Measurements from ENCODE around the gene LRFN4.

Gene LRFN4

GRCh38 chr11:66834539-66834845, 22.4 kb upstream of the LRFN4 start:
- no peak overlapping the region for H3K27ac ChIP-seq (ENCODE audit: low read depth, low read length, severe bottlenecking)
- no peaks in the 10 kb centered on the region for H3K9me3 ChIP-seq (ENCODE audit: control insufficient read depth, low read length)
- WGBS, 2 experiments (ENCODE audit: insufficient coverage in 2 of 2), result 74 to 82% methylated on average over 4 of the region's 4 CpGs
- H3K4me1 ChIP-seq (ENCODE audit: control insufficient read depth, insufficient read depth, low read length, poor library complexity, severe bottlenecking), result no peaks in the 10 kb centered on the region
- no peak overlapping the region for H3K4me3 ChIP-seq (ENCODE audit: extremely low read depth, insufficient read depth, low read length, poor library complexity, severe bottlenecking)
- peaks cover 13% of the 10 kb centered on the region for H3K36me3 ChIP-seq (ENCODE audit: control insufficient read depth, insufficient read depth, low read length)

GRCh38 chr11:66834943-66835342, 21.9 kb upstream of the LRFN4 start:
- no peaks in the 10 kb centered on the region for H3K4me1 ChIP-seq (ENCODE audit: control insufficient read depth, insufficient read depth, low read length, poor library complexity, severe bottlenecking)
- H3K36me3 ChIP-seq (ENCODE audit: control insufficient read depth, insufficient read depth, low read length), result peaks cover 17% of the 10 kb centered on the region
- no peak overlapping the region for H3K4me3 ChIP-seq (ENCODE audit: extremely low read depth, insufficient read depth, low read length, poor library complexity, severe bottlenecking)
- H3K27ac ChIP-seq (ENCODE audit: low read depth, low read length, severe bottlenecking), result no peak overlapping the region
- no peaks in the 10 kb centered on the region for H3K9me3 ChIP-seq (ENCODE audit: control insufficient read depth, low read length)
- WGBS, 2 experiments (ENCODE audit: insufficient coverage in 2 of 2), result 97 to 100% methylated on average over 3 to 4 of the region's 5 CpGs

DNA sequence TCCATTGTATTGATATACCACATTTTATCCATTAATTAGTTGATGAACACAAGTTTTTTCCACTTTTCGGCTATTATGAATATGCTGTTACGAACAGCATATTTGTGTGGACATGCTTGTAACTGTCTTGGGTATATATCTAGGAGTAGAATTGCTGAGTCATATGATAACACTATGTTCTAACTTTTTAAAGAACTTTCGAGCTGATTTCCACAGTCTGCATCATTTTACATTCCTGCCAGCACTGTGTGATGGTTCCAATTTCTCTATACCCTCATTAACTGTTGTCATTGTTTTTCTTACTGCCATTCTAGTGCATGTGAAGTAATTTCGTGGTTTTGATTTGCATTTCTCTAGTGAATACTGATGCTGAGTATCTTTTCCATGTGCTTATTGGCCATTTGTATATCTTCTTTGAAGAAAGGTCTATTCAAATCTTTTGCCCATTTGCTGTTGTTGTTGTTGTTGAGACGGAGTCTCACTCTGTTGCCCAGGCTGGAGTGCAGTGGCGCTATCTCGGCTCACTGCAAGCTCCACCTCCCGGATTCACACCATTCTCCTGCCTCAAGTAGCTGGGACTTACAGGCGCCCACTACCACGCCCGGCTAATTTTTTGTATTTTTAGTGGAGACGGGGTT, 21.0 kb upstream of the LRFN4 start:
- Histone ChIP-seq H3K4me3 (ENCODE audit: extremely low read depth, insufficient read depth, low read length, poor library complexity, severe bottlenecking) (no peak overlapping the region), H3K36me3 (ENCODE audit: control insufficient read depth, insufficient read depth, low read length) (peaks cover 27% of the 10 kb centered on the region), H3K27ac (ENCODE audit: low read depth, low read length, severe bottlenecking) (no peak overlapping the region), H3K4me1 (ENCODE audit: control insufficient read depth, insufficient read depth, low read length, poor library complexity, severe bottlenecking) (no peaks in the 10 kb centered on the region), H3K9me3 (ENCODE audit: control insufficient read depth, low read length) (no peaks in the 10 kb centered on the region)
- WGBS, 2 experiments (ENCODE audit: insufficient coverage in 2 of 2), result 92 to 94% methylated on average over 5 to 8 of the region's 12 CpGs

GRCh38 chr11:66840317-66841091, 16.4 kb upstream of the LRFN4 start:
- Histone ChIP-seq H3K9me3 (ENCODE audit: control insufficient read depth, low read length) (no peaks in the 10 kb centered on the region), H3K36me3 (ENCODE audit: control insufficient read depth, insufficient read depth, low read length) (peaks cover 42% of the 10 kb centered on the region), H3K4me1 (ENCODE audit: control insufficient read depth, insufficient read depth, low read length, poor library complexity, severe bottlenecking) (peaks cover 15% of the 10 kb centered on the region), H3K27ac (ENCODE audit: low read depth, low read length, severe bottlenecking) (no peak overlapping the region), H3K4me3 (ENCODE audit: extremely low read depth, insufficient read depth, low read length, poor library complexity, severe bottlenecking) (no peak overlapping the region)
- WGBS, 2 experiments (ENCODE audit: insufficient coverage in 2 of 2), result 95 to 100% methylated on average over 4 of the region's 4 CpGs

GRCh38 chr11:66841861-66842260, 15.0 kb upstream of the LRFN4 start:
- Histone ChIP-seq H3K36me3 (ENCODE audit: control insufficient read depth, insufficient read depth, low read length) (peaks cover 56% of the 10 kb centered on the region), H3K27ac (ENCODE audit: low read depth, low read length, severe bottlenecking) (no peak overlapping the region), H3K4me1 (ENCODE audit: control insufficient read depth, insufficient read depth, low read length, poor library complexity, severe bottlenecking) (peaks cover 15% of the 10 kb centered on the region), H3K9me3 (ENCODE audit: control insufficient read depth, low read length) (no peaks in the 10 kb centered on the region), H3K4me3 (ENCODE audit: extremely low read depth, insufficient read depth, low read length, poor library complexity, severe bottlenecking) (peak overlapping the region; percentile 95)
- 91 to 93% methylated on average over 7 of the region's 7 CpGs for WGBS, 2 experiments (ENCODE audit: insufficient coverage in 2 of 2)

DNA sequence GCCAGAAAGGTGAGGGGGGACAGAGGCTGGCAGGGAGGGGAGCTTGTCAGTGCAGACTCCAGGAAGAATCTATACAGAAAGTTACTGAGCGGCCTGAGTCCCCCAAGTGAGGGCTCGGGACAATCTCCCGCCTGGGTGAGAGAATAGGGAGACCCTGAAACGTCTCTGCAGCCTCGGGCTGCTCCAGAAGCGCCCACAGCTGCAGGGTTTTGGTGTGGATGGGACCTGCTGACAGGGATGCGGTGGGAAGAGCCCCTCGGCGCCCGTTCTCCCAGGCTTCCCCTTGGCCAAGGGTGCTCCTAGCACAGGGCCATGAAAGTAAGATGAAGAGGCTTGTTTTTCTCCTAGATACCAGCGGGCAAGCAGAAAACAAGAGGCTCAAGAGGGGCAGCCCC, 14.4 kb upstream of the LRFN4 start:
- Histone ChIP-seq H3K9me3 (ENCODE audit: control insufficient read depth, low read length) (no peaks in the 10 kb centered on the region), H3K4me3 (ENCODE audit: extremely low read depth, insufficient read depth, low read length, poor library complexity, severe bottlenecking) (peak overlapping the region; percentile 95), H3K27ac (ENCODE audit: low read depth, low read length, severe bottlenecking) (peak overlapping the region; percentile 93), H3K36me3 (ENCODE audit: control insufficient read depth, insufficient read depth, low read length) (peaks cover 58% of the 10 kb centered on the region), H3K4me1 (ENCODE audit: control insufficient read depth, insufficient read depth, low read length, poor library complexity, severe bottlenecking) (peaks cover 15% of the 10 kb centered on the region)
- 7 to 15% methylated on average over 9 to 11 of the region's 11 CpGs for WGBS, 2 experiments (ENCODE audit: insufficient coverage in 2 of 2)

DNA sequence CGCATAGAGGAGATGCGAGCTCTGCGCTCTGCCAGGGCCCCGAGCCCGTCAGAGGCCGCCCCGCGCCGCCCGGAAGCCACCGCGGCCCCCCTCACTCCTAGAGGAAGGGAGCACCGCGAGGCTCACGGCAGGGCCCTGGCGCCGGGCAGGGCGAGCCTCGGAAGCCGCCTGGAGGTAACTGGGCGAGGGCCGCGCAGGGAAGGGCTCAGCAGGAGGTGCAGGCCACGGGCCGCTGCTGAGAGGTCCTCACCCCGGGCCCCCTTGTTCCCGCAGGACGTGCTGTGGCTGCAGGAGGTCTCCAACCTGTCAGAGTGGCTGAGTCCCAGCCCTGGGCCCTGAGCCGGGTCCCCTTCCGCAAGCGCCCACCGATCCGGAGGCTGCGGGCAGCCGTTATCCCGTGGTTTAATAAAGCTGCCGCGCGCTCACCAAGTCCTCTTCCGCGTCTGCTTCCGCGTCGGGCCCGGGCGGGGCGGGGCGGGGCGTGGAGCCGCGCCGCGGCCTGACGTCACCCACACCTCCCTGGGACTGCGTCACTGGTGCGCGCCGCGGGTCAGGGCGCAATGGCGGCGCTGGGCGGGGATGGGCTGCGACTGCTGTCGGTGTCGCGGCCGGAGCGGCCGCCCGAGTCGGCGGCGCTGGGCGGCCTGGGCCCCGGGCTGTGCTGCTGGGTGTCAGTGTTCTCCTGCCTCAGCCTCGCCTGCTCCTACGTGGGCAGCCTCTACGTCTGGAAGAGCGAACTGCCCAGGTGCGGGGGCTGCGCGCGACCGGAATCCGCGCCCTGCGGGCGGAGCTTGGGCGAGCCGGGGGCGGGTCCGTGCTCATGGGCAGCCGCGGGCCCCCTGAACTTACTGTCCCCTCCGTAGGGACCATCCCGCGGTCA, 13.7 kb upstream of the LRFN4 start, which contains the start of gene RCE1:
Gene RCE1, plus strand, starts transcription at position 546 of the 880 bp plus-strand sequence. Its CDS starts 15 bp downstream, at position 561.
- Histone ChIP-seq H3K9me3 (ENCODE audit: control insufficient read depth, low read length) (no peaks in the 10 kb centered on the region), H3K4me1 (ENCODE audit: control insufficient read depth, insufficient read depth, low read length, poor library complexity, severe bottlenecking) (peaks cover 15% of the 10 kb centered on the region), H3K27ac (ENCODE audit: low read depth, low read length, severe bottlenecking) (peak within 1 kb of the TSS; percentile 93), H3K4me3 (ENCODE audit: extremely low read depth, insufficient read depth, low read length, poor library complexity, severe bottlenecking) (peak within 1 kb of the TSS; percentile 95), H3K36me3 (ENCODE audit: control insufficient read depth, insufficient read depth, low read length) (peaks cover 55% of the 10 kb centered on the region)
- 0 to 1% methylated on average over 87 to 96 of the region's 98 CpGs for WGBS, 2 experiments (ENCODE audit: insufficient coverage in 2 of 2)

GRCh38 chr11:66843776-66844495, 12.9 kb upstream of the LRFN4 start:
- Histone ChIP-seq H3K4me3 (ENCODE audit: extremely low read depth, insufficient read depth, low read length, poor library complexity, severe bottlenecking) (peak overlapping the region; percentile 95), H3K4me1 (ENCODE audit: control insufficient read depth, insufficient read depth, low read length, poor library complexity, severe bottlenecking) (peaks cover 15% of the 10 kb centered on the region), H3K36me3 (ENCODE audit: control insufficient read depth, insufficient read depth, low read length) (peaks cover 60% of the 10 kb centered on the region), H3K9me3 (ENCODE audit: control insufficient read depth, low read length) (no peaks in the 10 kb centered on the region), H3K27ac (ENCODE audit: low read depth, low read length, severe bottlenecking) (peak overlapping the region; percentile 93)
- 20 to 26% methylated on average over 11 to 16 of the region's 16 CpGs for WGBS, 2 experiments (ENCODE audit: insufficient coverage in 2 of 2)

DNA sequence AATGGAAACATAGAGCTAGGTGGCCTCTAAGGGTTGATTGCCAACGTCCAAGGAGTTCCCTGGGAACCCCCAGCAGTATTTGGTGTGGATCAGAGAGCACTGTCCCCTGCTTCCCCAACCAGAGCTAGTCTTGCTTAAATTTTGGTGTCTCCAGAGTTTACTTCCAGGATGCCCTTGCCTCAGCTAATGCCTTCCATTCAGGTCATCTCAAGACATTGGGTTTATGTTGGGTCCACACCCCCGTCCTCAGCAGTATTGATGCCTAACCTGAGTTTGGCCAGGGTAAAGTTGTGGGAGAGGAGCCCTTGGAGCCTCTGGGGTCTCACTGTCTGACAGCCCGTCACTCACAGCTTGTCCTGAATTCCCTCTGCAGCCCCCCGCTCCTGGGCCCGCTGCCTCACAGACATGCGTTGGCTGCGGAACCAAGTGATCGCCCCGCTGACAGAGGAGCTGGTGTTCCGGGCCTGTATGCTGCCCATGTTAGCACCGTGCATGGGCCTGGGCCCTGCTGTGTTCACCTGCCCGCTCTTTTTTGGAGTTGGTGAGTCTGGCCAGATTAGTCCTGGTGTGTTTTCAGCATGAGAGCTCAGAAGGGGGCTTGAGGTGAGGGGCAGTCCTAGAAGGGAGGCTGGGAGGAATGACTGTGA, 12.2 kb upstream of the LRFN4 start:
- WGBS, 2 experiments (ENCODE audit: insufficient coverage in 2 of 2), result 90 to 97% methylated on average over 8 to 12 of the region's 12 CpGs
- Histone ChIP-seq H3K9me3 (ENCODE audit: control insufficient read depth, low read length) (no peaks in the 10 kb centered on the region), H3K4me1 (ENCODE audit: control insufficient read depth, insufficient read depth, low read length, poor library complexity, severe bottlenecking) (peaks cover 15% of the 10 kb centered on the region), H3K4me3 (ENCODE audit: extremely low read depth, insufficient read depth, low read length, poor library complexity, severe bottlenecking) (peak overlapping the region; percentile 95), H3K27ac (ENCODE audit: low read depth, low read length, severe bottlenecking) (no peak overlapping the region), H3K36me3 (ENCODE audit: control insufficient read depth, insufficient read depth, low read length) (peaks cover 53% of the 10 kb centered on the region)
